K562 (cell line): ENCODE data around the gene BCAN. TPM values are rescaled to one million over a fixed set of nuclear protein-coding genes. Genes with fewer than 3 reads are reported as not detected.

ENCODE experiments used
- ARNT ChIP-seq, 2 experiments: fragments of 450-650 bp; IDR thresholded peaks; 2 replicates each; pipeline ENCODE4 v1.6.1; 2016; ENCODE audit warnings: mild to moderate bottlenecking in 1 of 2
- BRF1 ChIP-seq: IDR thresholded peaks from 3 replicates; pipeline ENCODE4 v1.6.1; 2011; ENCODE audit warnings: borderline replicate concordance, mild to moderate bottlenecking; ENCODE audit not compliant: insufficient read length; ENCODE audit errors: extremely low read depth
- EGR1 ChIP-seq: fragments of 450-650 bp; conservative IDR thresholded peaks from 2 replicates; pipeline ENCODE4 v1.6.1; 2017; ENCODE audit warnings: mild to moderate bottlenecking
- ELF1 ChIP-seq: fragments of 200-800 bp; sonication (Bioruptor generic); IDR thresholded peaks from 2 replicates; pipeline ENCODE4 v1.6.1; 2016; ENCODE audit warnings: missing genetic modification characterization, missing compliant biosample characterization
- FOXA3 ChIP-seq, 2 experiments: fragments of 450-650 bp in 1 of 2; sonication (generic) in 1 of 2; formaldehyde crosslinking; IDR thresholded peaks in 1 of 2; conservative IDR thresholded peaks in 1 of 2; 2 replicates each; pipeline versions ENCODE4 v1.4.0 to v1.8.0; 2020 to 2022; ENCODE audit warnings: mild to moderate bottlenecking in 2 of 2, missing genetic modification reagents in 1 of 2
- NCOR1 ChIP-seq: fragments of 450-650 bp; IDR thresholded peaks from 2 replicates; pipeline ENCODE4 v1.6.1; 2016; ENCODE audit warnings: mild to moderate bottlenecking, moderate library complexity
- NR0B1 ChIP-seq: fragments of 450-650 bp; IDR thresholded peaks from one replicate; pipeline ENCODE4 v1.6.1; 2018; ENCODE audit warnings: mild to moderate bottlenecking, moderate library complexity; ENCODE audit not compliant: partially characterized antibody
- NR2C1 ChIP-seq, 2 experiments: fragments of 450-650 bp; IDR thresholded peaks; 2 replicates each; pipeline ENCODE4 v1.6.1; 2017; ENCODE audit warnings: mild to moderate bottlenecking in 2 of 2, antibody characterized with exemption in 1 of 2, inconsistent platforms in 1 of 2, missing compliant biosample characterization in 1 of 2, missing genetic modification characterization in 1 of 2
- PCBP2 ChIP-seq: fragments of 200-400 bp; formaldehyde crosslinking; IDR thresholded peaks from 2 replicates; pipeline ENCODE4 v1.6.1; 2018; ENCODE audit warnings: low read length, low read depth, mild to moderate bottlenecking, moderate library complexity; ENCODE audit not compliant: poor library complexity, severe bottlenecking
- SAFB2 ChIP-seq: fragments of 200-400 bp; formaldehyde crosslinking; IDR thresholded peaks from 2 replicates; pipeline ENCODE4 v1.6.1; 2018; ENCODE audit warnings: borderline replicate concordance, low read length, low read depth, moderate library complexity; ENCODE audit not compliant: severe bottlenecking
- SOX6 ChIP-seq: fragments of 450-650 bp; IDR thresholded peaks from 2 replicates; pipeline ENCODE4 v1.6.1; 2014; ENCODE audit warnings: mild to moderate bottlenecking
- YY1 ChIP-seq, 3 experiments: IDR thresholded peaks; 2 replicates each; pipeline ENCODE4 v1.6.1; 2011; ENCODE audit warnings: low read length in 2 of 3, mild to moderate bottlenecking in 2 of 3, moderate library complexity in 2 of 3, borderline replicate concordance in 1 of 3, control low read depth in 1 of 3, low read depth in 1 of 3; ENCODE audit not compliant: insufficient read depth in 3 of 3, insufficient replicate concordance in 2 of 3, control insufficient read depth in 1 of 3, insufficient read length in 1 of 3; ENCODE audit errors: extremely low read depth in 1 of 3
- ZNF445 ChIP-seq: fragments of 250-450 bp; sonication (Bioruptor Pico); IDR thresholded peaks from 2 replicates; pipeline ENCODE4 v1.4.0; 2020; ENCODE audit warnings: low read depth, mild to moderate bottlenecking, moderate library complexity
- ZNF609 ChIP-seq: sonication (generic); formaldehyde crosslinking; IDR thresholded peaks from 2 replicates; pipeline ENCODE4 v1.8.1; 2023; ENCODE audit warnings: missing genetic modification reagents, mild to moderate bottlenecking, borderline replicate concordance
- ZNF695 ChIP-seq: fragments of 450-650 bp; formaldehyde crosslinking; IDR thresholded peaks from 2 replicates; pipeline ENCODE4 v1.4.0; 2020; ENCODE audit warnings: mild to moderate bottlenecking, moderate library complexity
- ZSCAN29 ChIP-seq: fragments of 450-650 bp; IDR thresholded peaks from 2 replicates; pipeline ENCODE4 v1.6.1; 2017
- polyA plus RNA-seq, 8 experiments: library from polyadenylated mRNA; depleted of rRNA in 4 of 8; stranded (reverse) in 5 of 8; unstranded in 3 of 8; fragments of >200 nt; fragmentation: Nextera tagmentation in 2 of 8; fragmentation: Illumina TruSeq in 1 of 8; extraction: Ambion mirVana in 2 of 8; extraction: Trizol in 1 of 8; gene quantifications; 2 replicates each; pipeline versions ENCODE4 v1.2.1 to v1.2.3, GENCODE V29; 2011 to 2014; ENCODE audit warnings: inconsistent platforms in 1 of 8, missing spikeins in 1 of 8
- total RNA-seq, 7 experiments: library from RNA; depleted of rRNA in 6 of 7; stranded (reverse); fragments of >200 nt in 6 of 7; fragmentation: Illumina TruSeq in 2 of 7; extraction: Trizol in 2 of 7; gene quantifications; 2 replicates each; pipeline versions ENCODE4 v1.2.1 to v1.2.3, GENCODE V29; 2011 to 2021; ENCODE audit warnings: low replicate concordance in 1 of 7
- TF ChIP-seq, protein P1 (sequence below): sonication (generic); formaldehyde crosslinking; IDR thresholded peaks from 2 replicates; pipeline ENCODE4 v1.8.0; 2023; ENCODE audit warnings: mild to moderate bottlenecking, missing genetic modification reagents

BCAN gene
- total and polyA plus RNA-seq, 9 of the 15 experiments (the other 6 are each of a cell fraction or from before 2014, with no cell fraction given) = 0.04 to 0.33 (median 0.14) TPM; not detected in 5

DNA sequence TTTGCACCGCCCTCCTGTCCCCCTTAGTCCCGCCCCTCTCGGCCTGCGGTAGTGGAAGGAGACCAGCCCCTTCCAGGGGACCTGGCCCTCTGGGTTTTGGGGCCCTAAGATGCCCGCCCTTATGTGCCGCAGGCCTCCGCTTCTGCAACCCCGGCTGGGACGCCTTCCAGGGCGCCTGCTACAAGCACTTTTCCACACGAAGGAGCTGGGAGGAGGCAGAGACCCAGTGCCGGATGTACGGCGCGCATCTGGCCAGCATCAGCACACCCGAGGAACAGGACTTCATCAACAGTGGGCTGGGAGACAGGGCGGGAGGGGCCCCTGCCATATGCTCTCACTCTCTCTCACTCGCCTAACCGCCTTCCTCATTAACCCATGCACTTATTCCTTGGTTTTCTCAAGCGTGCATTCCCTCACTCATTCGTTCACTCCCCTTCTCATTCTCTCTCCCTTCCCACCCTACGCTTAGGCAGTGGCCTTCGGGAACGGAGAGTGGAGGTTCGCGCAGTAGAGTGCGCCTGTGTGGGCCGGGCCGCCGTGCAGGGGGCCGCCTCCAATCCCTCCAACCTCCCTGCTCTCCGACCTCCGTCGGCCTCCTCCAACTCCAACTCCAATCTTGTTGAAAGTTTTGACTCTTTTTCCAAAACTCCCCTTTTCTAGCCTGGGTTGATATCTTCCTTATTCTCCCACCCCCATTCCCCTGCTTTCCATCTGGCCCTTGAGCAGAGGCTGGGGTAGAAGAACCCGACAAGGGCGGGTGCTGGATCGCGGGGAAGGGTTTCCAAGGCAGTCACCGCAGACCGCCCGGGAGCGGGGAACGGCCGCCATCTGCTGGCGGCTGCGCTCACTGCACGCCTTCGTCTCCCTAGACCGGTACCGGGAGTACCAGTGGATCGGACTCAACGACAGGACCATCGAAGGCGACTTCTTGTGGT lies 15.2 kb downstream of the BCAN start (continued):
- TF ChIP-seq NR0B1 (no peak), EGR1 (no peak), NR2C1 (IDR thresholded peaks at IDR 0.05) (no peak), NR2C1 (tag; IDR thresholded peaks at IDR 0.05) (no peak), SOX6 (no peak), ZNF445 (CRISPR knock-in tag) (no peak), ZNF695 (CRISPR knock-in tag) (no peak), ELF1 (no peak), ARNT (IDR thresholded peaks at IDR 0.05) (no peak), YY1 (IDR thresholded peaks at IDR 0.05; ENCODE audit: borderline replicate concordance in 1 of 3, control insufficient read depth in 1 of 3, extremely low read depth in 1 of 3, insufficient read depth in 3 of 3, insufficient read length in 1 of 3, insufficient replicate concordance in 2 of 3, low read depth in 1 of 3, low read length in 2 of 3) (peak in 2 of 3 experiments; percentile 9 to 28), ZNF609 (CRISPR knock-in tag) (no peak), SAFB2 (no peak), BRF1 (no peak), ZSCAN29 (no peak), NCOR1 (no peak), PCBP2 (no peak), FOXA3 (CRISPR knock-in tag; conservative IDR thresholded peaks at IDR 0.05 in 1 of 2, IDR thresholded peaks at IDR 0.05 in 1 of 2) (no peak)
- TF ChIP-seq, protein P1, sequence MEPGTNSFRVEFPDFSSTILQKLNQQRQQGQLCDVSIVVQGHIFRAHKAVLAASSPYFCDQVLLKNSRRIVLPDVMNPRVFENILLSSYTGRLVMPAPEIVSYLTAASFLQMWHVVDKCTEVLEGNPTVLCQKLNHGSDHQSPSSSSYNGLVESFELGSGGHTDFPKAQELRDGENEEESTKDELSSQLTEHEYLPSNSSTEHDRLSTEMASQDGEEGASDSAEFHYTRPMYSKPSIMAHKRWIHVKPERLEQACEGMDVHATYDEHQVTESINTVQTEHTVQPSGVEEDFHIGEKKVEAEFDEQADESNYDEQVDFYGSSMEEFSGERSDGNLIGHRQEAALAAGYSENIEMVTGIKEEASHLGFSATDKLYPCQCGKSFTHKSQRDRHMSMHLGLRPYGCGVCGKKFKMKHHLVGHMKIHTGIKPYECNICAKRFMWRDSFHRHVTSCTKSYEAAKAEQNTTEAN (CRISPR knock-in tag) = no peak
